ENCODE data around the gene RNF150.

Gene RNF150

DNA sequence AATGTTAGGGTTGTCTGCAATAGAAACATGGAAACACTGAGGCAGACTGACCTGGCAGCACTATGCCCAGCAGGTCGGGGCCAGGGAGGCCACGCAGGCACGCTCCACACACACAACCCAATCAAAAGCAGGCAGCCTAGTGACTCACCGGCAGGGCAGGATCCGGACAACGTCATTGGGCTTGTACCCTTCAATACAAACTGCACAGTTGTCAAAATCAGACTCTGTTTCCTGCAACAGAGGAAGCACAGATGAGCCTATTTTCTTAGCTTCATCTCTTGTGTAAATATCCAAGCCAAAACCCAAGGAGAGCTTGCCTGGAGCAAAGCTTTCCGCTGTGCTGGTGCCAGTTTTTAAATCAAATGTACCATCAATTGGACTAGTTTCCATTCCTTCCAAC, 185.8 kb downstream of the RNF150 start (continued):
- TF ChIP-seq ZNF26 (tag by site-specific recombination; IDR thresholded peaks at IDR 0.05): no peak
- no peak for TF ChIP-seq ZNF629 (tag by site-specific recombination; IDR thresholded peaks at IDR 0.05)
- TF ChIP-seq ZNF18 (tag by site-specific recombination; IDR thresholded peaks at IDR 0.05): no peak
- no peak for TF ChIP-seq ZNF394 (tag by site-specific recombination; IDR thresholded peaks at IDR 0.05; ENCODE audit: borderline replicate concordance)

DNA sequence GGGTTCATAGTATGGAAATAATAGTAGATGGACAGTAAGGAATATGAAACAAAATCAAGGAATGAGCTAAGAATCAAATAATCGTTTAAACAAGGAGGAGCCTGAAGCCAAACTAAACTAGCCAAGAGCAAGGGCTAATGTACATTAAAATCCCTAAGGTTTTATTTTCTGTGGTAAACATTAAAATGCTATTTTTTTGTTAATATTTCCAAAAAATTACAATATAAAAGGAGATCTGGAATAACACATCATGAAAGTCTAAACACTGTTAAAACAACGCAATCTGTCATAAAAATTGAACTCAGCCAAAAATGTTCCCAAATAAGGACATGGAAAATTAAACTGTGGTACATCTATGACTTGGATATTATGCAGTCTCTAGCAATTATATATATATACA, 188.2 kb downstream of the RNF150 start:
- POLR2A ChIA-PET: no interaction called here
- CTCF ChIA-PET: no interaction called here
- Histone ChIP-seq H3K27ac (ENCODE audit: extremely low read depth, low read depth, low read length) (no peak overlapping the region), H3K4me3 (ENCODE audit: low read depth, low read length) (no peak overlapping the region), H3K9me3 (ENCODE audit: control insufficient read depth, insufficient read depth, low read depth, low read length) (no peaks in the 10 kb centered on the region), H3K36me3 (ENCODE audit: control insufficient read depth in 2 of 2, insufficient read depth in 1 of 2, low read length in 2 of 2) (no peaks in the 10 kb centered on the region), H3K4me1 (ENCODE audit: control insufficient read depth, insufficient read depth, low read length) (no peaks in the 10 kb centered on the region)
- TF ChIP-seq ZNF362 (tag by site-specific recombination; IDR thresholded peaks at IDR 0.05) (no peak), ZXDB (tag by site-specific recombination; IDR thresholded peaks at IDR 0.05) (no peak), ZNF416 (tag by site-specific recombination; IDR thresholded peaks at IDR 0.05) (no peak), ZNF645 (tag by site-specific recombination; IDR thresholded peaks at IDR 0.05) (no peak), ZNF549 (tag by site-specific recombination; IDR thresholded peaks at IDR 0.05) (no peak), ZNF580 (tag by site-specific recombination; IDR thresholded peaks at IDR 0.05) (no peak)
- TF ChIP-seq, protein P1, sequence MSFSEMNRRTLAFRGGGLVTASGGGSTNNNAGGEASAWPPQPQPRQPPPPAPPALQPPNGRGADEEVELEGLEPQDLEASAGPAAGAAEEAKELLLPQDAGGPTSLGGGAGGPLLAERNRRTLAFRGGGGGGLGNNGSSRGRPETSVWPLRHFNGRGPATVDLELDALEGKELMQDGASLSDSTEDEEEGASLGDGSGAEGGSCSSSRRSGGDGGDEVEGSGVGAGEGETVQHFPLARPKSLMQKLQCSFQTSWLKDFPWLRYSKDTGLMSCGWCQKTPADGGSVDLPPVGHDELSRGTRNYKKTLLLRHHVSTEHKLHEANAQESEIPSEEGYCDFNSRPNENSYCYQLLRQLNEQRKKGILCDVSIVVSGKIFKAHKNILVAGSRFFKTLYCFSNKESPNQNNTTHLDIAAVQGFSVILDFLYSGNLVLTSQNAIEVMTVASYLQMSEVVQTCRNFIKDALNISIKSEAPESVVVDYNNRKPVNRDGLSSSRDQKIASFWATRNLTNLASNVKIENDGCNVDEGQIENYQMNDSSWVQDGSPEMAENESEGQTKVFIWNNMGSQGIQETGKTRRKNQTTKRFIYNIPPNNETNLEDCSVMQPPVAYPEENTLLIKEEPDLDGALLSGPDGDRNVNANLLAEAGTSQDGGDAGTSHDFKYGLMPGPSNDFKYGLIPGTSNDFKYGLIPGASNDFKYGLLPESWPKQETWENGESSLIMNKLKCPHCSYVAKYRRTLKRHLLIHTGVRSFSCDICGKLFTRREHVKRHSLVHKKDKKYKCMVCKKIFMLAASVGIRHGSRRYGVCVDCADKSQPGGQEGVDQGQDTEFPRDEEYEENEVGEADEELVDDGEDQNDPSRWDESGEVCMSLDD (tag by site-specific recombination; IDR thresholded peaks at IDR 0.05): no peak

- Histone ChIP-seq H3K9me3 (ENCODE audit: control insufficient read depth, insufficient read depth, low read depth, low read length) (no peaks in the 10 kb centered on the region), H3K4me3 (ENCODE audit: low read depth, low read length) (no peak overlapping the region), H3K27ac (ENCODE audit: extremely low read depth, low read depth, low read length) (no peak overlapping the region), H3K36me3 (ENCODE audit: control insufficient read depth in 2 of 2, insufficient read depth in 1 of 2, low read length in 2 of 2) (no peaks in the 10 kb centered on the region), H3K4me1 (ENCODE audit: control insufficient read depth, insufficient read depth, low read length) (no peaks in the 10 kb centered on the region)
- CTCF ChIA-PET: no interaction called here
- POLR2A ChIA-PET: no interaction called here
- TF ChIP-seq ZBTB17 (tag by site-specific recombination; IDR thresholded peaks at IDR 0.05) (no peak), ZNF560 (tag by site-specific recombination; IDR thresholded peaks at IDR 0.05; ENCODE audit: borderline replicate concordance) (no peak), ZNF394 (tag by site-specific recombination; IDR thresholded peaks at IDR 0.05; ENCODE audit: borderline replicate concordance) (no peak), ZNF768 (tag by site-specific recombination; IDR thresholded peaks at IDR 0.05) (no peak), ZNF18 (tag by site-specific recombination; IDR thresholded peaks at IDR 0.05) (no peak), ZNF324 (tag by site-specific recombination; IDR thresholded peaks at IDR 0.05) (no peak), ZNF660 (tag by site-specific recombination; IDR thresholded peaks at IDR 0.05) (no peak), ZBTB44 (tag by site-specific recombination; IDR thresholded peaks at IDR 0.05) (no peak), ZNF645 (tag by site-specific recombination; IDR thresholded peaks at IDR 0.05) (no peak), KLF1 (tag by site-specific recombination; IDR thresholded peaks at IDR 0.05) (no peak), ZNF548 (tag by site-specific recombination; IDR thresholded peaks at IDR 0.05) (no peak)
These were observed 188.7 kb downstream of the RNF150 start for GRCh38 chr4:140944572-140944971.
